OCI-M1 (cell line): ENCODE results near the gene CCNT2.
A peak's percentile ranks its signal among the peaks of the same experiment; 100 is the strongest.
"Not testable (repeated sequence)": the region's sequence is repeated elsewhere in the genome, so short reads cannot be mapped to it uniquely, and the experiment has no call there.

Experiments used
- DNase-seq: peaks from one replicate; lab custom pipeline; 2025; lab: John Stamatoyannopoulos, UW

CCNT2 gene

DNA sequence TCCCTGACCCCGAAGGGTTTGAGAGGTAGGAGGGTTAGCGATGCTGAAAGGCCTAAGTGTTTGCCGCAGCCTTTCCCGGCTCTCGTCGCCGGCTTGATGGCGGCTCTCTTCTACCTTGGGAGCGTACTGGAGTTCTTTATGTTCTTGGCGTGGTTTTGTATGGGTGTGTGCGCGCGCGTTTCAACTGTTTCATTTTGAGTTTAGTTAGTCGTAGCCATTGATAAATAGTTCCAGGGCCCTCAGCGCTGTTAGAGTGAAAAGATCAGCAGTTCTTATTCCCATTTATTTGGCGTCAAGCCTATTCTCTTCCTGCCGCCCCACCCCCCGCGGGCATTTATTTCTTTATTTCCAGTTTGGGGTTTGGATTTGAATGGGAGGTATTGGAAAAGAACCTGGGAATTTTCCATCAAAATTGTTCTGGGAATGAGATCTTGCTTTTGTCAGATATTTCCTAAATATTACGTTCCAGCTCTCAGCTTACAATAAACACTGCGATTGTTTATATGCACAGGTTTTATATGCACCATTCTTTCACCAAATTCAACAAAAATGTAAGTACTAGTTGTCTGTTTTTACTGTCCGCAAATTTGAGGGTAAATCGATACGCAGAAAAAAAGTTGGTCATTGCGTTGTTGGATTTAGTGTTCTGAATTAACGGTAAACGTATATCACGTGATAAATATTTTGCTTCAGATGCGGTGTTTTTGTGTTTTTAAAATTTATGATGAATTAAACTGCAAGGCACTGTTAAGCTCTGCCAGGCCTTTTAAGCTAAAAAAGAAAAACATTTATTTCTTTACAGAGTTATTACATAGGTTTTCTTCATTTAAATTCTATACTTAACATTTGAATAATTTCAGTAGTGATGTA, 954 bp downstream of the CCNT2 start:
- peak; percentile 61 for DNase-seq

DNA sequence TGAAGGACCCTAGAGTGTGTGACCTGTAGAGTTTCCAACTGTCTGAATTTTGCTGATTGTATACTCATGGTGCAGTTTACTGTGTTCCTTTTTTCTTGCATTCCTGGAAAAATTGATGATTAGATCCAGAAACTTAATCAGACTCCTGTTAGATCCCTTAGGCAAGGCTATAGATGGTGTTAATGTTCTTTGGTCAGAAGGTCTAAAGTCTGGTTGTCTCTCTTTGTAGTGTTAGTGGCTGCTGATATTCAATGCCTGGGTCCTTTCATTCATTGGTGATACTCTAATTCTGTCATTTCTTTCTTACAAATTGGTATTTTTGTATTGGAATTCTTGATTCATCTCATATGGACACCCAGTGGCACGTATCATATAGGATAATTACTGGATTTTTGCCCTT, 6.3 kb downstream of the CCNT2 start:
- DNase-seq, result no peak

- DNase-seq, result peak; percentile 43
These were observed 7.8 kb downstream of the CCNT2 start for GRCh38 chr2:134926231-134926931.

DNA sequence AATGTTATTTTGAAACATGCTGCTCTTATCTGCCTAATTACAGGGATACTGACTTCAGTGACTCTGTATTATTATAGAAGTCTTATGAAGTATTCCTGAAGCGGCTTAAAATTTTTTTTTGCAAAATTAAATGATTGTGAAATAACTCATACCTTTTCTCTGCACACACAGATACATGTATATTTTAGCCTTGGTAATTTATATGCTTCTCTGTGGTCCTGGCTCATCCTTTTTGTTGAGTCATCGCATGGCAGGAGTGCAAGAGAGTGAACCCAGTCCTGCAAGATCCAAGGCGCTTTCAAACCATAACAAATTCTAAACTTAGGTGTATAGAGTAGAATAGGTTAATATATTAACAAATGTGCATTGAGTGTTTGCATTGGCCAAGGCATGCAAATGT, 8.6 kb downstream of the CCNT2 start:
- DNase-seq, result peak; percentile 17

DNA sequence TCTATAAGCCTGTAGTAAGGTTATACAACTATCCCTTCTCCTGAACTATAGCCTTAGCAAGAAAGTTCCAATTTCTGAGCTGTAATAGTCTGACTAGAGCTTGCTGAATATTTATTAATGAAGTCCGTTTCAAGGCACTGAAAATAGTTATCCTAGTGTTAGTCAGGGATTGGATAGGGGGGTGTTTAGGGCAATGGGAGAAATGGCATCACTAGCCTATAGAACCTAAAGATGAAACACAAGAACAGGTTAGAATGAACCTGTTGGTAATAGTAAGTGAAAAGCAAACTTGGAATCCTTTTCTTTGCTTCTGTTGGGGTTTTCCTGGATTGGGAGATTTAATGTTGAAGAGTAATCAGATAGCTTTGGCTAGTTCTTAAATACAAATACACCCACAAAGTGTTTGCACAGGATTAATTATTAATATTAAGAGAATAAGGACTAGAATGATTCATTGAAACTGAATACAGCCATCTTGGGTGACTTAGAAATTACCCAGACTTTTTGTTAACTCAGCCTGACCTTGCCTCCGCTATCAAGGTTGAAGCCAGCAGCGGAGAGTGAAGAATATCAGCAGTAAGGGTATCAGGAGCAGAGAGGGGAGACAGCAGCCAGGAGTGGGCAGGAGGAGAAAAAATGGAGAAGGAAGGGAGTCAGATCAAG, 14.4 kb downstream of the CCNT2 start:
- no peak for DNase-seq

DNA sequence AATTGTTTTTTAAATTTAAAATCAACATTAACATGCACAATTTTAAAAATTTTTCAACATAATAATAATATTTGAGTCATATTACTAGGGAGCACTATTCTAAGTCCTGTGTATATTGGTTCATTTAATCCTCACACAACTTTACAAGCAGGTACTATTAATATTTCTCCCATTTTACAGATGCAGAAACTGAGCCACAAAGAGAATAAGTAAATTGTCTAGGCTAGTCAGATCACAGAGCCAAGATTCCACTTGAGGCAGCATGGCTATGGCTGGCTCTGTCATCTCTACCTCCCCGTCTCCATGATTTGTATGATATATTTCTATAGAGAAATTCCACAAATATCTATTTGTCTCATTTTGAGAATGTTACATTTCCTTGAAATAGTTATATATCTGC, 15.1 kb downstream of the CCNT2 start:
- no peak for DNase-seq

GRCh38 chr2:134934150-134934549, 15.5 kb downstream of the CCNT2 start:
- no peak for DNase-seq

DNA sequence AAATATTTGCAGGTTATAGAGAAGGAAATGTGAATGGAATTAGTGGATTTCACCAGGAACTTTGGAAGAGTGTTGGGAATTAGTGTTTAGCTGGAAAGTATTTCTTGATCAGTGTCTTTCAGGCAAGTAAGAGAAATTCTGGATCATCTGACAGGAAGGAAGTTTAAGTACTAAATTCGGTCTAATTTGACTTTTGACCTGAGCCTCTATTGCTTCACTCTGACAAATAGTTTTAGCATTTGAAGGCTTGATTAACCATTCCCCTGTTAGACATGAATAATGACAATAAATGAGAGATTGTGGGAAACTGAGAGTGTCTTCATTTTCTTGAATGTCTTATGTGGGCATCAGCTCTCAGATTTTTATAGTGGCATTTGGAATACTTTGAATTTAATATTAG, 16.0 kb downstream of the CCNT2 start:
- no peak for DNase-seq

GRCh38 chr2:134936691-134937090, 18.1 kb downstream of the CCNT2 start:
- DNase-seq, result no peak

DNA sequence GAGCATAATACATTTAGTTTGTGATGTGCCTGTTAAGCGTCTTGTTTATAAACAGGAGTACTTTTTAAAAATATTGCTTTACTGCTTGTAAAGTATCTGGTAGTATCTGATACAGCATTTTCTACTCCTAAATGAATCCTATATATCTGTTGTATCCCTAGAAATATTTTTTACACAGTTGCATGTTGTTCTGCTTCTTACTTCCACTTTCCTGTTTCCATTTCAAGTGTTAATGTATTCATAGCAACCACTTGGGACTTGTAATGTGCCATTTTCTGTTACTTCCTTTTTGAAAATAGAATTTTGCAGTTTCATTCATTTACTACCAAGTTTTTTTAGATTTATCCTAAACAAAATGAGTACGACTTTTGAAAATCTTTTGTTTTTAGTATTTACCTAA, 24.9 kb downstream of the CCNT2 start:
- DNase-seq, result peak; percentile 14

GRCh38 chr2:134944975-134945374, 26.4 kb downstream of the CCNT2 start:
- DNase-seq, result no peak

DNA sequence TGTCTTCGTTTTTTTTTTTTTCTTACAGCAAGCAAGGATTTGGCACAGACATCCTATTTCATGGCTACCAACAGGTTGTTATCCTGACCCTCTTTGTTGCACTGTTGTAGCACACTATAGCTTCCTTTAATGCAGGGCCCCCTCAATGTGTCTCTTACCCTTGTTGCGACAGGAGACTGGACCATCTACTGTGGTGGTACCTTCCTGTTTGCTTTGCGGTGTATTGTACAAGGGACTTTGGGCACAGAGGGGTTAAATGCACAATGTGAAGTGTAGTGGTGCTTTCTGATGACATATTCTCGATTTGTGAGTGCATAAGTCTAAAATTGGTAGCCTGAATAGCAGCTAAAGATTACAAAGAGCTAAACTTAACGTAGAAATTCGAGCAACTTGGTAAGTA, 27.5 kb downstream of the CCNT2 start:
- DNase-seq, result no peak

- no peak for DNase-seq
These were observed 31.5 kb downstream of the CCNT2 start for GRCh38 chr2:134949981-134950708.

- peak; percentile 6 for DNase-seq
These were observed 32.3 kb downstream of the CCNT2 start for GRCh38 chr2:134950886-134951285.

GRCh38 chr2:134952608-134953007, 34.0 kb downstream of the CCNT2 start:
- DNase-seq, result no peak

DNA sequence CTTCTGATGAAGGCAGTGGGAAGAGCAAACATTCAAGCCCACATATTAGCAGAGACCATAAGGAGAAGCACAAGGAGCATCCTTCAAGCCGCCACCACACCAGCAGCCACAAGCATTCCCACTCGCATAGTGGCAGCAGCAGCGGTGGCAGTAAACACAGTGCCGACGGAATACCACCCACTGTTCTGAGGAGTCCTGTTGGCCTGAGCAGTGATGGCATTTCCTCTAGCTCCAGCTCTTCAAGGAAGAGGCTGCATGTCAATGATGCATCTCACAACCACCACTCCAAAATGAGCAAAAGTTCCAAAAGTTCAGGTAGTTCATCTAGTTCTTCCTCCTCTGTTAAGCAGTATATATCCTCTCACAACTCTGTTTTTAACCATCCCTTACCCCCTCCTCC, 35.4 kb downstream of the CCNT2 start:
- DNase-seq, result no peak

GRCh38 chr2:134955744-134956143, 37.1 kb downstream of the CCNT2 start:
- no peak for DNase-seq

- DNase-seq, result no peak
These were observed 38.9 kb downstream of the CCNT2 start for GRCh38 chr2:134957477-134957876.

- not testable (repeated sequence) for DNase-seq
These were observed 48.5 kb downstream of the CCNT2 start for GRCh38 chr2:134967166-134967565.

DNA sequence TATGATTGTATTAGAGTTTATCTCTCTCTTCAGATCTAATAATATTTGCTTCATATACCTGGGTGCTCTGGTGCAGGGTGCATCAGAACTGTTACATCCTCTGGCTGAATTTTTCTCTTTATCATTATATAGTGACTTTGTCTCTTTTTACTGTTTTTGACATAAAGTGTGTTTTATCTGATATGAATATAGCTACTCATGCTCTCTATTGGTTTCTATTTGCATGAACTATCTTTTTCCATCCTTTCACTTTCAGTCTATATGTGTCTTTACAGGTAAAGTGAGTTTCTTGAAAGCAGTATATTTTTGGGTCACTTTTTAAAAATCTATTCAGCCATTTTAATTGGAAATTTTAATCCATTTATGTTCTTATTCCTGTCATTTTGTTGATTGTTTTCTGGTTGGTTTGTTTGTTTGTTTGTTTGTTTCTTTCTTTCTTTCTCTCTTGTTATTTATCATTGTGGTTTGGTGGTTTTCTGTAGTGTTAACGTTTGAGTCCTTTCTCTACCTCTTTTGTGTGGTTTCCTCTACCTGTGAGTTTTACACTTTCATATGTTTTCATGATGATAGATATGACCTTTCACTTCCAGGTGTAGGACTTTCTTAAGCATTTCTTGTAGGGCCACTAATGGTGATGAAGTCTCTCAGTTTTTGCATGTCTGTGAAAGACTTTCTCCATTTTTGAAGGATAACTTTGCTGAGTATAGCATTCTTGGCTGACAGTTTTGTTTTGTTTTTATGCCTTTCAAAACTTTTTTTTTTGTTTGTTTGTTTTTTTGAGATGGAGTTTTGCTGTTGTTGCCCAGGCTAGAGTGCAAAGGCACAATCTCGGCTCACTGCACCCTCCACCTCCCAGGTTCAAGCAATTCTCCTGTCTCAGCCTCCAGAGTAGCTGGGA, 54.9 kb downstream of the CCNT2 start:
- no peak for DNase-seq
